Measurements from ENCODE around the gene TRIM46.

DNA sequence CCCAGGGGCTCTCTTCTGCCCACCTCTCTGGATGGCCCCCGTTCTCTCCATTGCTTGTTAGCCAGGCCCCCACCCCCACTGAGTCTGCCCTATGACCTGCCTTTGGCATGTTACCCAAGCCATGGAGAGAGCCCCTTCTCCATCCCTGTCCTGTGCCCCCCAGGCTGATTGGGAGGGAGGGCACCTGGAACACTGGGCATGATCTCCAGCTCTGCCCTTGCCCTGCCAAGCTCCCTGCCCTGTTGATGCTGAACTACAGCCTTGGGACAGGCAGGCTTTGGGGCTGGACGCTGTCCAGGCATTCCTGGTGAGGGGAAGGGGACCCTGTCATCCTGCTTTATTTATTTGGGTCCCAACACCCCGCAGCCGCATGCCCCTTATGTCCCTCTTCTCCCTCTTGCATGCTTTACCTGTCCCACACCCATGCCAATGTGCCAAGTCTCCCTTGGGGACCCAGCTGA lies 10.7 kb downstream of the TRIM46 start:
- TF ChIP-seq, protein P1, sequence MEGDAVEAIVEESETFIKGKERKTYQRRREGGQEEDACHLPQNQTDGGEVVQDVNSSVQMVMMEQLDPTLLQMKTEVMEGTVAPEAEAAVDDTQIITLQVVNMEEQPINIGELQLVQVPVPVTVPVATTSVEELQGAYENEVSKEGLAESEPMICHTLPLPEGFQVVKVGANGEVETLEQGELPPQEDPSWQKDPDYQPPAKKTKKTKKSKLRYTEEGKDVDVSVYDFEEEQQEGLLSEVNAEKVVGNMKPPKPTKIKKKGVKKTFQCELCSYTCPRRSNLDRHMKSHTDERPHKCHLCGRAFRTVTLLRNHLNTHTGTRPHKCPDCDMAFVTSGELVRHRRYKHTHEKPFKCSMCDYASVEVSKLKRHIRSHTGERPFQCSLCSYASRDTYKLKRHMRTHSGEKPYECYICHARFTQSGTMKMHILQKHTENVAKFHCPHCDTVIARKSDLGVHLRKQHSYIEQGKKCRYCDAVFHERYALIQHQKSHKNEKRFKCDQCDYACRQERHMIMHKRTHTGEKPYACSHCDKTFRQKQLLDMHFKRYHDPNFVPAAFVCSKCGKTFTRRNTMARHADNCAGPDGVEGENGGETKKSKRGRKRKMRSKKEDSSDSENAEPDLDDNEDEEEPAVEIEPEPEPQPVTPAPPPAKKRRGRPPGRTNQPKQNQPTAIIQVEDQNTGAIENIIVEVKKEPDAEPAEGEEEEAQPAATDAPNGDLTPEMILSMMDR (IDR thresholded peaks at IDR 0.05; ENCODE audit: insufficient read depth, low read length, poor library complexity, severe bottlenecking) = no peak
- no peak for TF ChIP-seq EZH2phosphoT487 (conservative IDR thresholded peaks at IDR 0.05; ENCODE audit: low read length)
